ENCODE results near the gene NCR2.

The NCR2 gene

DNA sequence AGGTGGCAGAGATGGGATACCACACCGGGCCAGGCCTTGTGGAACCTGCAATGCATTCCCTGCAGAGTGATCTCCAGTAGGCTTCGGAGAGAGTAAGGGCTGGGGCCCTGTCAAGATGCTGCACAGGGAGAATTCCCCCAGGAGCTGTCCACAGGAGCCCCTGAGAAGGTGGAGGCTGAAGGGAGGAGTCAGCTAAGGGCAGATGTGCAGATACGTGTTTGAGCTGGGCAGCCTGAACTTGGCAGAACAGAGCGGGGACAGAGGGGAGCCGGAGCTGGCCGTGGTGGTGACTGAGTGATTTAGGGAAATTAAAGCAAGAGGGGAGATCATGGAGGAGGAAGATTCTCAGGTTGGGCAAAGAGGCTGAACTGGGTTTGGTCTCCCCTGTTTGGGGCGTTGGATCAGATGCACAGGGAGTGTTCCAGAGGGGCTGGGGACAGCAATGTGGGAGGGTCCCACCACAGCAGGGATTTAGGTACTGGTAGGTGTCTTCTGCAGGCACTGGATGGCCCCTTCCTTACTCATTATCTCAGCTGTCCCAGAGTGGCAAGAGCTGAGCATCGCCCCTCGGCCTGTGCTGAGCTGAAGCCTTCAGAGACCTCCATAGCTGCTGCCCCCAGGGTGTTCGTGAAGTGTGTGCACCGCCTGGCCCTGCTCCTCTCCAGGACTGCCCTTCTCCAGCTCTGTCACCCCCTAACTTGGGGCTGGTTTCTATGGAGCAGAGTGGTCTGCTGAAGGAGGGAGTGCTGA is 3.8 kb upstream of the NCR2 start:
- no peak for DNase-seq

DNA sequence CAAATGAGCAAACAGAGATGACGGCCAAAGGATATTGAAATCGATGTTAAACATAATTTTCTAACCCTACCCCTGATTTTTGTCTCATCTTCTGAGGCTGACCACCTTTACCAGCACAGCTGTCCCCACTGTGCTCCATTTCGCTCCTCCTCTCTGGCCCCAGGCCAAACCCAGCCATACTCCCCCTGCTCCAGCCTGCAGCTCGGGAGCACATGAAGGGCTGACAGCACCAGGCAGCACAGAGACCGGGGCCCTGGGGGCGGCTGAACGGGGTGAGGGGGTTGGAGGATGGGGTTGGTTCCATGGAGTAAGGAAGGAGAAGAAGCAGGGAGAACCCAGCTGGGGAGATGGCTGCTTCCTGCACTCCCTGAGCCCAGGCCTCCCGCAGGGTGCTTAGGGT is 3.2 kb upstream of the NCR2 start:
- no peak for DNase-seq

- DNase-seq, result no peak
Observed at GRCh38 chr6:41332842-41333736, 2.3 kb upstream of the NCR2 start.

DNA sequence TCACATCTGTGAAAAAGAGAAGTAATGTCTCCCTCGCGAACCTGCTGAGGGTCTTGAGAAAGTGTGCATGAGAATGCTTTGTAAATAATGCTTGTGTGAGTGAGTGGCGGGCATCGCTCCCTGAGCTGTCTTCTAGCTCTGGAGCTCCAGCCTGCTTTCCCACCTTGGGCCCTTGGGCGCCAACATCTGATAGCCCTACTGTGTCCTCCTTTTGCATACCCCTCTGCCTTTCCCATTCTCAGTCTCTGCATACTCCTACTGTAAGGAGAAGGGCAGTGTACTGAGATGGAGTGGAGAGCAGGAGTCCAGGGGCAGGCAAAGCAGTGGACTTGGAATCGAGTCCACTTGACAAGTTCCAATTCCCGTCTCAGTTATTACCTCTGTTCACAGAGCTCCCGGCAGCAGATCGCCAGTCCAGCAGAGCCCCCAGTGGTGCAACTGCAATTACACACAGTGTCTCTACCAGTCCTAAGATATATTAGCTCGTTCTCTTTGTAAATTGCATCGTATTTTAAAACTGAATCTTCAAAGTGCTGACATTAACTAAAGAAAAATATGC is 847 bp upstream of the NCR2 start:
- no peak for DNase-seq

- no peak for DNase-seq
Observed at GRCh38 chr6:41335943-41336342, 535 bp downstream of the NCR2 start.

- DNase-seq, result peak; percentile 92
Observed at GRCh38 chr6:41336824-41337223, 1.4 kb downstream of the NCR2 start.

DNA sequence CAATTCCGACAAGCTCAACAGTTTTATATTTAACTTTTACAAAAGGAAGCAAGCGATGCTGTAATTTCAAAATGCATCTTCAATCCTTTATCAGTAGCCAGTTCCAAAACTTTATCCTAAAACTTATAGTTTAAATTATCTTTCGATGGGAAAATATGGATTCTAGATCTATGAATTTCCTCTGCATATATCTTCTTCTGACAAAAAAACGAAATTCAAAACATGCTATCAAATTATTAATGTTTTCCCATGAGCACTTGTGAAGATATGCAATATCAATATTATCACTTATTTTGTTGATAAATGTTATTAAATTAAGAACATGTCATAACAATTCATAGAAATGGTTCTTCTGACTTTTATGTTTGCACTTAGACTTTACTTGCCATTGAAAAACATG is 2.3 kb downstream of the NCR2 start:
- no peak for DNase-seq

DNA sequence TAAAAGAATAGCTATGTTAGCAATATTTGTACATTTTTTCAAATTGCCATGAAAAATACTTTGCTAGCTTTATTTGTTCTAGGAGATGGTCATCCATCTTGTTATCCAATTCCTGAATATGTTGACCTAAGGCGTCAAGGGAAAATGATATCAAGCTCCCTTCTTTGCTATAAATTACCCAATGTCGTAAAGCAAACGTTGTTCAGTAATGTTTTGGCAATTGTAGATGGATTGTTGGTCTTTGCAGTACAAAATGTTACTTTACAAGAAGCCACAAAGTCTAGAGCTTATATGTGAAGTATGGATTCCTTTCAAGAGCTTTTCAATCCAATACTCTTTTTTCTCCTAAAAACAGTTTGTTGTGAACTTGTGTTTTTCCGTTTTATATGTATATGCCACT is 3.3 kb downstream of the NCR2 start:
- no peak for DNase-seq

GRCh38 chr6:41341580-41341979 is 6.2 kb downstream of the NCR2 start:
- DNase-seq, result no peak

DNA sequence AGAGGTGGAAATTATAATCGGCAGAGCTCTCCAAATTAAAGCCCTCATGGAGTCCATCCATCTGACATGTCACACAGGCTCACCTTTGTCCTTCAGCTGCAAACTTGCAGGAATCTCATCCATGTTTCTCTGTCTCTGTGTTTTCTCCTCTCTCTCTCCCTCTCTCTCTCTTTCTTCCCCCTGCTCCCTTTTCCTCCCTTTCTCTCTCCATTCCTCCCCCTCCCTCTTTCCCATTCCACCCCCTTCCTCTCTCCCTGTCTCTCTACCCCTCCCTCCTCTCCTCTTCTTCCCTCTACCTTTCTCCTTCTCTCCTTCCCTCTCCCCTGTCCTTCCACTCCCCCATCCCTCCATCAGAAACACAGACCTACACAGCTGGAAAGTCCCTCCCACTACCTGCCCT is 6.8 kb downstream of the NCR2 start:
- DNase-seq, result no peak

DNA sequence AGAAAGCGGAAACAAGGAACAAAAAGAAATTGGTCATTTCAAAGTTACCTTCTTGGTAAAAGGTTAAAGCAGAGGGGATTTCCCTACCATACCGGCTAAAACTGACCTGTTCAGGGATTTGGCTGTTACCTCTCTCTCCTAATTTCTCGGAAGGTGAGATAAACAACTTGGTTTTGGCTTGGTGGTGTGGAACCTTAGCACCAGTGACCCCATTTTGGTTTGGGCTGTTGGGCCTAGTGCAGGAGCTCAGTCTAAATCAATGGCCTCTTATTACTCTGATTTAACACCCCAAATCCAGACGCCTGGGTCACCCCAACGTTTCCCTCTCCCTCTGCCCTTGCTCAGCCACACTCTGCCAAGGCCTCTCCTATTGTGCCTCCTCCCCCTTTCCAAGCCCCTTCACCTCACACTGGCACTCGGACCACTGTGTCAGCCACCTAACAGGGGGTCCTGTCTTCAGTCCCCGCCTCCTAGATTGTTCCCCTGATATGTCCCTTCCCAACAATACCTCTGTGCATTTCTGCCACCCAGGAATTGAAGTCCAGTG is 8.3 kb downstream of the NCR2 start:
- no peak for DNase-seq

GRCh38 chr6:41344876-41345275 is 9.5 kb downstream of the NCR2 start:
- DNase-seq, result no peak

DNA sequence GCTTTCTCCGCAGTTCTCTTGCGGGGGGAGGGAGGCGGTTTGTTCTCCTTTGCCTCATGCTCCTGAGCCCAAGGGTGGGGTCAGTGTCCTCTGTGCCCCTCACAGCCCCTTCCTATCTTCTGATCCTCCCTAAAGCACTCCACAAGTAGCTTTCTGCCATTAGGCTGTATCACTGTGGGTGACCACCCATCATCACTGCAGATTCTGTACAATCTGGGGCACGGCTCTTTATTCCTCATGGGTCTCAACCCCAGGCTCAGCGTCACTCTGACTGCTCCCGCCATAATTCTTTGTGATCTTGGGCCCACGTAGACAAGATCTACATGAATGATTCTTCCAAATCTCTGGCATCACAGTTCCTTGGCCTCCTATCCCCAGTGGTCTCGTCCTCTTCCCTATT is 10.5 kb downstream of the NCR2 start:
- no peak for DNase-seq

DNA sequence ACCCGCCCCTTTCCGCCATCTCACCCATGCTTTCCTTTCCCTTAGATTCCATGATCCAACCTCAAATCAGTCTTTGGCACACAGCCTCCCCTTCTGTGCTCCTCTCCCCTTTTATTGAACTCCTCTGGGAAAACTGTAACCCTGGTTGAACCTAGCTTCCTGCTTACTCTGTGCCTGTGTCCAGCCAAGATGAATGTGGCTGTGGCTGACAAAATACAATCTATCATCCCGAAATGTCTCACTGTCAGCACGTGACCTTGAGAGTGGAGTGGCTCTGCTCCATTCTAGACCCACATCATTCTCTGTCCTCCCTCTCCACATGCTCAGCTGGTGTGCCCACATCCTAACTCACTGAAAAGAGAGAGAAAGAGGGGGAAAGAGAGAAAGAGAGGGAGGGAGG is 11.0 kb downstream of the NCR2 start:
- no peak for DNase-seq

- no peak for DNase-seq
Observed at GRCh38 chr6:41347378-41348050, 12.1 kb downstream of the NCR2 start.

GRCh38 chr6:41348934-41349333 is 13.5 kb downstream of the NCR2 start:
- DNase-seq, result no peak

- peak; percentile 11 for DNase-seq
Observed at GRCh38 chr6:41352396-41352795, 17.0 kb downstream of the NCR2 start.

DNA sequence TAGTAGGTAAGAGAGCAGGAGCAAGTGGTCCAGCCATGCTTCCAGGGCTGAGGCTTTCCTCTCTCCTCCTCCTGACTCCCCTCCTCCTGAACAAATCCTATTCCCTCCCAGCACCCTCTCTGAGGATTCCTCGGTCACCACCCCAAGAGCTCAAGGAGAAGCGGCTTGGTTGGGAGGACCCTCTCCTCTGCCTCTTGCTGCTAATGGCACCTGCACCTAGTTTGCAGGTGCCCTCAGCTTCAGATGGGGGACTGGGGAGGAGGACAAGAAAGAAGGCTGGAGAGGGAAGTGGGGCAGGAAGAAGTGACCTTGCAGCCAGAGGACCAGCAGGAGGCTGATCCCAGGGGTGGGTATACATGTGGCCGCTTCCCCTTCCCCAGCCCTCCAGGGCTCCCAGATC is 17.5 kb downstream of the NCR2 start:
- no peak for DNase-seq

- DNase-seq, result no peak
Observed at GRCh38 chr6:41353333-41353732, 17.9 kb downstream of the NCR2 start.

DNA sequence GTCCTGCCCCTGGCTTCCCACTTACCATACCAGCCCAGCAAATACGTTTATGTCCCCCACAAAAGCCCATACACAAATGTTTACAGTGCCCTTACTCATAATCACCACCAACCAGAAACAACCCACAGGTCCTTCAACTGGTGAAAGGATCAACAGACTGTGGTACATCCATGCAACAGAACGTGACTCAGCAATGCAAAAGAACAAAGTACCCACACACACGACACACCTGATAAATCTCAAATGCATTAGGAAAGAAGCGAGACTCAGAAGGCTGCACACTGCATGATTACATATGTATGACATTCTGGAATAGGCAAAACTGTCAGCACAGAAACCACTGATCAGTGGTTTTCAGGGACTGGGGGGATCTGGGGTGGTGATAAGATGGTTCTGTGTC is 20.5 kb downstream of the NCR2 start:
- no peak for DNase-seq

GRCh38 chr6:41356825-41357224 is 21.4 kb downstream of the NCR2 start:
- no peak for DNase-seq

GRCh38 chr6:41358503-41358902 is 23.1 kb downstream of the NCR2 start:
- DNase-seq, result no peak

All from COR-L47 (cell line).